K562 (cell line): ENCODE measurements around the gene BRINP1. TPM values are rescaled to one million over a fixed set of nuclear protein-coding genes. Genes with fewer than 3 reads are reported as not detected.

Experiments used
- ATAC-seq: fragments of 200-7000 bp; cut with Tn5 transposase; 3 replicates; pipeline ENCODE4 v1.9.1; 2020; ENCODE audit warnings: moderate library complexity
- BruUV-seq: library from RNA; stranded (reverse); fragments of 400-500 nt; replicated peaks from 2 replicates; lab custom pipeline; 2021; lab: Mats Ljungman, UMichigan
- CTCF ChIA-PET: fragments of 300-600 bp; formaldehyde crosslinking; extraction: SDS; loops from one replicate; lab custom pipeline; 2021; ENCODE audit warnings: low intra/inter-chr PET ratio; lab: Yijun Ruan, JAX
- POLR2A ChIA-PET: fragments of 300-600, 350-650 bp; sonication (Branson Sonifier 250); formaldehyde crosslinking; extraction: SDS; loops from one replicate; lab custom pipeline; 2021; ENCODE audit warnings: antibody characterized with exemption, inconsistent platforms; lab: Yijun Ruan, JAX
- DNase-seq, 4 experiments: peaks; one replicate each; pipeline versions ENCODE4 v3.0.0 to v3.0.0-alpha.2; 2011 to 2018; ENCODE audit warnings: low spot score in 3 of 4, mixed read lengths in 3 of 4; ENCODE audit errors: extremely low read depth in 1 of 4
- FAIRE-seq: peaks from 2 replicates; lab custom pipeline; 2011; peaks lifted over from hg19 to GRCh38; lab: Jason Lieb, UNC
- H2AFZ ChIP-seq: 2 replicates; pipeline ENCODE4 v1.6.0; 2011; ENCODE audit warnings: low read depth, low read length, control low read depth, inconsistent platforms
- H3K27ac ChIP-seq: fragments of 200-600 bp; 3 replicates; pipeline ENCODE4 v1.8.0; 2011; ENCODE audit warnings: low read depth, mild to moderate bottlenecking, control low read depth, inconsistent platforms, low read length, moderate library complexity, mixed read lengths; ENCODE audit errors: extremely low read depth
- H3K27me3 ChIP-seq, 2 experiments: fragments of 300-600 bp in 1 of 2; 2 replicates in 1 of 2; 3 replicates in 1 of 2; pipeline versions ENCODE4 v1.6.0 to v1.8.0; 2011; ENCODE audit warnings: inconsistent platforms in 2 of 2, low read length in 2 of 2, mild to moderate bottlenecking in 1 of 2, mixed read lengths in 1 of 2, moderate library complexity in 1 of 2; ENCODE audit not compliant: control insufficient read depth in 2 of 2, insufficient read depth in 2 of 2
- H3K36me3 ChIP-seq: fragments of 300-600 bp; 3 replicates; pipeline ENCODE4 v1.8.0; 2011; ENCODE audit warnings: mild to moderate bottlenecking, low read length, inconsistent platforms; ENCODE audit not compliant: control insufficient read depth, insufficient read depth
- H3K4me1 ChIP-seq, 2 experiments: fragments of 200-600 bp in 1 of 2; replicated peaks in 1 of 2; 2 replicates in 1 of 2; 3 replicates in 1 of 2; pipeline versions ENCODE4 v1.5.1 to v1.8.0; 2011; ENCODE audit warnings: inconsistent platforms in 2 of 2, low read length in 2 of 2, mild to moderate bottlenecking in 1 of 2, mixed read lengths in 1 of 2, moderate library complexity in 1 of 2; ENCODE audit not compliant: control insufficient read depth in 2 of 2, insufficient read depth in 2 of 2
- H3K4me2 ChIP-seq: 2 replicates; pipeline ENCODE4 v1.6.1; 2011; ENCODE audit warnings: low read length, control low read depth, inconsistent platforms, mixed read lengths; ENCODE audit not compliant: insufficient read depth
- H3K4me3 ChIP-seq: fragments of 200-600 bp; sonication (generic), shearing (Covaris generic); 2 replicates; pipeline ENCODE4 v1.5.1; 2016; ENCODE audit warnings: control low read depth, inconsistent platforms
- H3K79me2 ChIP-seq: fragments of 200-600 bp; 3 replicates; pipeline ENCODE4 v1.8.0; 2011; ENCODE audit warnings: low read length, inconsistent platforms; ENCODE audit not compliant: control insufficient read depth, insufficient read depth
- H3K9ac ChIP-seq, 2 experiments: 2 replicates each; pipeline versions ENCODE4 v1.6.0 to v1.6.1; 2011; ENCODE audit warnings: low read depth in 2 of 2, low read length in 2 of 2, control low read depth in 1 of 2, inconsistent platforms in 1 of 2, mild to moderate bottlenecking in 1 of 2, mixed read lengths in 1 of 2; ENCODE audit not compliant: insufficient read depth in 1 of 2
- H3K9me1 ChIP-seq: one replicate; pipeline ENCODE4 v1.6.0; 2011; ENCODE audit warnings: inconsistent platforms, mild to moderate bottlenecking, low read length, moderate library complexity; ENCODE audit not compliant: control insufficient read depth, insufficient read depth
- H3K9me3 ChIP-seq: replicated peaks from 2 replicates; pipeline ENCODE4 v1.5.1; 2011; ENCODE audit warnings: low read depth, low read length, inconsistent platforms; ENCODE audit not compliant: control insufficient read depth, insufficient read depth
- H4K20me1 ChIP-seq: replicated peaks from 2 replicates; pipeline ENCODE4 v1.6.1; 2011; ENCODE audit warnings: low read length, inconsistent platforms, mixed read lengths; ENCODE audit not compliant: control insufficient read depth, insufficient read depth
- CBX3 ChIP-seq, 2 experiments: IDR thresholded peaks; 1 replicate in 1 of 2; 2 replicates in 1 of 2; pipeline ENCODE4 v1.6.1; 2012; ENCODE audit warnings: inconsistent platforms in 2 of 2, low read length in 2 of 2, borderline replicate concordance in 1 of 2, control low read depth in 1 of 2
- POLR2AphosphoS2 ChIP-seq: IDR thresholded peaks from 2 replicates; pipeline ENCODE4 v1.6.1; 2012; ENCODE audit warnings: low read length, improper control_type of control experiment
- SIRT6 ChIP-seq: IDR thresholded peaks from one replicate; pipeline ENCODE4 v1.6.1; 2012; ENCODE audit warnings: low read depth, mild to moderate bottlenecking, control low read depth, inconsistent platforms, low read length, moderate library complexity
- ZBTB17 ChIP-seq: fragments of 450-650 bp; formaldehyde crosslinking; IDR thresholded peaks from 2 replicates; pipeline ENCODE4 v1.4.0; 2020; ENCODE audit warnings: mild to moderate bottlenecking
- ZNF347 ChIP-seq: fragments of 450-650 bp; formaldehyde crosslinking; IDR thresholded peaks from 2 replicates; pipeline ENCODE4 v1.4.0; 2020; ENCODE audit warnings: low read depth, mild to moderate bottlenecking, moderate library complexity
- WGBS: fragments of 100-300 bp; shearing (Covaris generic); methylation state at CpG from one replicate; pipeline ENCODE4 v1.1.6; 2016; ENCODE audit warnings: low coverage, mixed read lengths; ENCODE audit not compliant: insufficient coverage; ENCODE audit errors: missing lambda C conversion rate; 5-methylcytosine and 5-hydroxymethylcytosine counted together
- in situ Hi-C: fragments of 300-500 bp; cut with MboI; formaldehyde crosslinking; loops from 4 replicates; pipeline ENCODE4 v1.15.0; 2018; ENCODE audit warnings: inconsistent platforms, mixed read lengths
- intact Hi-C: fragments of 100-400 bp; cut with micrococcal nuclease; formaldehyde crosslinking; loops from 2 replicates; pipeline ENCODE4 v1.14.2; 2022
- polyA plus RNA-seq, 8 experiments: library from polyadenylated mRNA; depleted of rRNA in 4 of 8; stranded (reverse) in 5 of 8; unstranded in 3 of 8; fragments of >200 nt; fragmentation: Nextera tagmentation in 2 of 8; fragmentation: Illumina TruSeq in 1 of 8; extraction: Ambion mirVana in 2 of 8; extraction: Trizol in 1 of 8; gene quantifications; 2 replicates each; pipeline versions ENCODE4 v1.2.1 to v1.2.3, GENCODE V29; 2011 to 2014; ENCODE audit warnings: inconsistent platforms in 1 of 8, missing spikeins in 1 of 8
- total RNA-seq, 7 experiments: library from RNA; depleted of rRNA in 6 of 7; stranded (reverse); fragments of >200 nt in 6 of 7; fragmentation: Illumina TruSeq in 2 of 7; extraction: Trizol in 2 of 7; gene quantifications; 2 replicates each; pipeline versions ENCODE4 v1.2.1 to v1.2.3, GENCODE V29; 2011 to 2021; ENCODE audit warnings: low replicate concordance in 1 of 7
- TF ChIP-seq, protein P1 (sequence below): fragments of 150-350 bp; conservative IDR thresholded peaks from 2 replicates; pipeline ENCODE4 v1.6.1; 2014; ENCODE audit warnings: low read length
- TF ChIP-seq, protein P2 (sequence below): IDR thresholded peaks from 2 replicates; pipeline ENCODE4 v1.6.1; 2012; ENCODE audit warnings: low read depth, low read length, improper control_type of control experiment, borderline replicate concordance
- TF ChIP-seq, protein P3 (sequence below): fragments of 250-450 bp; sonication (Bioruptor Pico); IDR thresholded peaks from 2 replicates; pipeline ENCODE4 v1.5.0; 2021; ENCODE audit warnings: mild to moderate bottlenecking, moderate library complexity
- TF ChIP-seq, protein P4 (sequence below): fragments of 450-650 bp; IDR thresholded peaks from 2 replicates; pipeline ENCODE4 v1.6.1; 2016; ENCODE audit warnings: borderline replicate concordance

Gene BRINP1
- total and polyA plus RNA-seq, 9 of the 15 experiments (the other 6 are each of a cell fraction or from before 2014, with no cell fraction given) = not detected

DNA sequence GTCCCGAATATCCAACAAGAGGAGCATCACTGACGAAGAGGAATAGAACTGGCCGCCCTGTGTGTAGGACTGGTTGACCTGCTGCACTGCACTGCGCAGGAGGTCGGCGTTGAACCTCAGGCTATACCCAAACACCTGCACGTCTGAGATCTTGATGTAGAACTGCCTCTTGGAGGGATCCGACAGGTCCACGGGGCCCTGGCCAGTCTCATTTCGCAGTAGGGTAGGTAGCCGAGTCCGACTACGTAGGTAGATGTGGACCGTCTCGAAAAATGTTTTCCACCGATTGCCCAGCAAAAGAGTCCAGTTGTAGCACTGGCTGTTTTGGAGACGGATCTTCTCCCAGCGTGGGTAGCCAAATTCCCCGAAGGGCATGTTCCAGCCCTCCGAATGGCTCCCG, 202.0 kb downstream of the BRINP1 start:
- DNase-seq (no peak), ATAC-seq (no peak), FAIRE-seq (no peak)
- H3K27ac ChIP-seq = no peak overlapping the region
- H3K4me1 ChIP-seq = no peaks in the 10 kb centered on the region
- WGBS = 1% methylated on average over 19 of the region's 21 CpGs
- H3K9ac ChIP-seq = no peak overlapping the region
- no peaks in the 10 kb centered on the region for H4K20me1 ChIP-seq
- POLR2A ChIA-PET = no interaction called here
- intact Hi-C loops (no loop called here), in situ Hi-C loops (no loop called here)
- no TSS peak for BruUV-seq
- no peaks in the 10 kb centered on the region for H3K9me3 ChIP-seq
- H3K79me2 ChIP-seq = no peaks in the 10 kb centered on the region
- H3K4me2 ChIP-seq = no peak overlapping the region
- no peaks in the 10 kb centered on the region for H3K9me1 ChIP-seq
- no peaks in the 10 kb centered on the region for H3K36me3 ChIP-seq
- no peak overlapping the region for H3K4me3 ChIP-seq
- H3K27me3 ChIP-seq = no peaks in the 10 kb centered on the region
- CTCF ChIA-PET = no interaction called here
- H2AFZ ChIP-seq = no peak overlapping the region
- TF ChIP-seq, protein P1, sequence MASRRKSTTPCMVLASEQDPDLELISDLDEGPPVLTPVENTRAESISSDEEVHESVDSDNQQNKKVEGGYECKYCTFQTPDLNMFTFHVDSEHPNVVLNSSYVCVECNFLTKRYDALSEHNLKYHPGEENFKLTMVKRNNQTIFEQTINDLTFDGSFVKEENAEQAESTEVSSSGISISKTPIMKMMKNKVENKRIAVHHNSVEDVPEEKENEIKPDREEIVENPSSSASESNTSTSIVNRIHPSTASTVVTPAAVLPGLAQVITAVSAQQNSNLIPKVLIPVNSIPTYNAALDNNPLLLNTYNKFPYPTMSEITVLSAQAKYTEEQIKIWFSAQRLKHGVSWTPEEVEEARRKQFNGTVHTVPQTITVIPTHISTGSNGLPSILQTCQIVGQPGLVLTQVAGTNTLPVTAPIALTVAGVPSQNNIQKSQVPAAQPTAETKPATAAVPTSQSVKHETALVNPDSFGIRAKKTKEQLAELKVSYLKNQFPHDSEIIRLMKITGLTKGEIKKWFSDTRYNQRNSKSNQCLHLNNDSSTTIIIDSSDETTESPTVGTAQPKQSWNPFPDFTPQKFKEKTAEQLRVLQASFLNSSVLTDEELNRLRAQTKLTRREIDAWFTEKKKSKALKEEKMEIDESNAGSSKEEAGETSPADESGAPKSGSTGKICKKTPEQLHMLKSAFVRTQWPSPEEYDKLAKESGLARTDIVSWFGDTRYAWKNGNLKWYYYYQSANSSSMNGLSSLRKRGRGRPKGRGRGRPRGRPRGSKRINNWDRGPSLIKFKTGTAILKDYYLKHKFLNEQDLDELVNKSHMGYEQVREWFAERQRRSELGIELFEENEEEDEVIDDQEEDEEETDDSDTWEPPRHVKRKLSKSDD = no peak
- TF ChIP-seq, protein P2, sequence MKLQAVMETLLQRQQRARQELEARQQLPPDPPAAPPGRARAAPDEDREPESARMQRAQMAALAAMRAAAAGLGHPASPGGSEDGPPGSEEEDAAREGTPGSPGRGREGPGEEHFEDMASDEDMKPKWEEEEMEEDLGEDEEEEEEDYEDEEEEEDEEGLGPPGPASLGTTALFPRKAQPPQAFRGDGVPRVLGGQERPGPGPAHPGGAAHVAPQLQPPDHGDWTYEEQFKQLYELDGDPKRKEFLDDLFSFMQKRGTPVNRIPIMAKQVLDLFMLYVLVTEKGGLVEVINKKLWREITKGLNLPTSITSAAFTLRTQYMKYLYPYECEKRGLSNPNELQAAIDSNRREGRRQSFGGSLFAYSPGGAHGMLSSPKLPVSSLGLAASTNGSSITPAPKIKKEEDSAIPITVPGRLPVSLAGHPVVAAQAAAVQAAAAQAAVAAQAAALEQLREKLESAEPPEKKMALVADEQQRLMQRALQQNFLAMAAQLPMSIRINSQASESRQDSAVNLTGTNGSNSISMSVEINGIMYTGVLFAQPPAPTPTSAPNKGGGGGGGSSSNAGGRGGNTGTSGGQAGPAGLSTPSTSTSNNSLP = no peak
- TF ChIP-seq, protein P3, sequence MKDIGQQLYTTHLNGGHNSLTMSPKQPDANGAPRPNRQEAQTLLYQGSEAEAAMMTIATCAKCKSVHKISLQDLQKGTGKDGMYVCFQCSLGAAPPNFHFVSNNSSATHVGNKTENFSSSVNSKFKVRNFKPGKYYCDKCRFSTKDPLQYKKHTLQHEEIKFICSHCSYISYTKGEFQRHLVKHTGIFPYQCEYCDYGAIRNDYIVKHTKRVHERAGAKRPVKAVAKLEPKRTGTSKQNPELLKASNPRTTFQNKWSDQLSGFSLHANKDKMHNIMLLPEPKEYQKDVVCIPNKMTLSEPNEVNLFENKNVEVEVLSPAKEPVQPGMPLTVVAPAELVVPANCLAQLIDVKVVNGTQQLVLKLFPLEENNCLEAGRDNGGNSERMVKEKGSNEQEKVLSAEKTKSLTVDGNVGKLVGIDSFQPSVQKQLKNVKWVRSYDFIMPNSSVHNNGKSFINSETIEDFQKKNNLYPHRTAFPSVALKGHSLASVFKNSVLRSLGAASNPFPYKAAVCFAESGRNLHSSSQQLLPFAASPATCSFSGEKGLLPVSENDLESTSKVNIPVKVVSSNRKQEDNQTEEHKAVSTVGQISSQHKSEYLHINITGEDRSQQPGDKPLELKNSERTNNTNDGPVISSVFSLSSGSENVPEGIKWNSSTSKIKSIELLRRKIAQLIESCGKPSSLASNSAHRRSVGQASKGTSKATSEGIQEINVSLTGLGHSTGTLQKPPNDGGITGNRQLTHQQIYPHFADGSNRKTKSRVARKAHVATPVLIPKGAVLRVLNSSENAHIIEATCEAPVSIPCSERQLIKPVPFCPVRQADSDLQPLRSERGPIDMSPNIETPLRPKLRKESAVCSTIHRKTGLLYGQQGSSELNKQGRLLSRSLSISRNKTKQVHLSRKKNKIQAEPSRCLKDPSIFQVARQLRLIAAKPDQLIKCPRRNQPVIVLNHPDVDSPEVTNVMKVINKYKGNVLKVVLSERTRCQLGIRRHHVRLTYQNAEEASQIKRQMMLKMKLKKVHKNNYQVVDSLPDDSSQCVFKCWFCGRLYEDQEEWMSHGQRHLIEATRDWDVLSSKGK (CRISPR knock-in tag) = no peak
- no peak for TF ChIP-seq SIRT6
- no peak for TF ChIP-seq ZBTB17 (CRISPR knock-in tag)
- no peak for TF ChIP-seq CBX3 (IDR thresholded peaks at IDR 0.05; ENCODE audit: borderline replicate concordance in 1 of 2, low read length in 2 of 2)
- no peak for TF ChIP-seq ZNF347 (CRISPR knock-in tag)
- no peak for TF ChIP-seq POLR2AphosphoS2
- TF ChIP-seq, protein P4, sequence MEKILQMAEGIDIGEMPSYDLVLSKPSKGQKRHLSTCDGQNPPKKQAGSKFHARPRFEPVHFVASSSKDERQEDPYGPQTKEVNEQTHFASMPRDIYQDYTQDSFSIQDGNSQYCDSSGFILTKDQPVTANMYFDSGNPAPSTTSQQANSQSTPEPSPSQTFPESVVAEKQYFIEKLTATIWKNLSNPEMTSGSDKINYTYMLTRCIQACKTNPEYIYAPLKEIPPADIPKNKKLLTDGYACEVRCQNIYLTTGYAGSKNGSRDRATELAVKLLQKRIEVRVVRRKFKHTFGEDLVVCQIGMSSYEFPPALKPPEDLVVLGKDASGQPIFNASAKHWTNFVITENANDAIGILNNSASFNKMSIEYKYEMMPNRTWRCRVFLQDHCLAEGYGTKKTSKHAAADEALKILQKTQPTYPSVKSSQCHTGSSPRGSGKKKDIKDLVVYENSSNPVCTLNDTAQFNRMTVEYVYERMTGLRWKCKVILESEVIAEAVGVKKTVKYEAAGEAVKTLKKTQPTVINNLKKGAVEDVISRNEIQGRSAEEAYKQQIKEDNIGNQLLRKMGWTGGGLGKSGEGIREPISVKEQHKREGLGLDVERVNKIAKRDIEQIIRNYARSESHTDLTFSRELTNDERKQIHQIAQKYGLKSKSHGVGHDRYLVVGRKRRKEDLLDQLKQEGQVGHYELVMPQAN = no peak
